RWPE2 (cell line): ENCODE data around the gene ARHGEF5.

Experiments
- ATAC-seq: fragments of 200-7000 bp; cut with Tn5 transposase; 3 replicates; pipeline ENCODE4 v1.9.1; 2021; ENCODE audit warnings: low read depth
- DNase-seq: peaks from one replicate; pipeline ENCODE4 v3.0.0-alpha.2; 2020; ENCODE audit warnings: low spot score
- H3K27ac ChIP-seq: fragments of 450-650 bp; 2 replicates; pipeline ENCODE4 v1.5.1; 2017; ENCODE audit warnings: mild to moderate bottlenecking; ENCODE audit not compliant: poor library complexity, severe bottlenecking
- H3K27me3 ChIP-seq: fragments of 250-450 bp; sonication (Bioruptor Pico); 2 replicates; pipeline ENCODE4 v1.5.1; 2021; ENCODE audit warnings: mild to moderate bottlenecking, moderate library complexity; ENCODE audit not compliant: insufficient read depth, poor library complexity, severe bottlenecking
- H3K36me3 ChIP-seq: fragments of 250-450 bp; sonication (Bioruptor Pico); 2 replicates; pipeline ENCODE4 v1.5.1; 2020; ENCODE audit warnings: low read depth, mild to moderate bottlenecking, moderate library complexity
- H3K4me1 ChIP-seq: fragments of 250-450 bp; sonication (Bioruptor Pico); 2 replicates; pipeline ENCODE4 v1.5.1; 2021; ENCODE audit warnings: mild to moderate bottlenecking, moderate library complexity; ENCODE audit not compliant: insufficient read depth, poor library complexity, severe bottlenecking
- H3K4me3 ChIP-seq: fragments of 250-450 bp; sonication (Bioruptor Pico); 2 replicates; pipeline ENCODE4 v1.5.1; 2021; ENCODE audit warnings: mild to moderate bottlenecking, moderate library complexity; ENCODE audit not compliant: severe bottlenecking
- H3K9me3 ChIP-seq: fragments of 250-450 bp; sonication (Bioruptor Pico); 2 replicates; pipeline ENCODE4 v1.5.1; 2021; ENCODE audit warnings: mild to moderate bottlenecking, moderate library complexity; ENCODE audit not compliant: severe bottlenecking
- TF ChIP-seq, protein P1 (sequence below): fragments of 450-650 bp; IDR thresholded peaks from one replicate; pipeline ENCODE4 v1.5.1; 2017; ENCODE audit warnings: mild to moderate bottlenecking, moderate library complexity; ENCODE audit not compliant: poor library complexity, severe bottlenecking

Gene ARHGEF5

DNA sequence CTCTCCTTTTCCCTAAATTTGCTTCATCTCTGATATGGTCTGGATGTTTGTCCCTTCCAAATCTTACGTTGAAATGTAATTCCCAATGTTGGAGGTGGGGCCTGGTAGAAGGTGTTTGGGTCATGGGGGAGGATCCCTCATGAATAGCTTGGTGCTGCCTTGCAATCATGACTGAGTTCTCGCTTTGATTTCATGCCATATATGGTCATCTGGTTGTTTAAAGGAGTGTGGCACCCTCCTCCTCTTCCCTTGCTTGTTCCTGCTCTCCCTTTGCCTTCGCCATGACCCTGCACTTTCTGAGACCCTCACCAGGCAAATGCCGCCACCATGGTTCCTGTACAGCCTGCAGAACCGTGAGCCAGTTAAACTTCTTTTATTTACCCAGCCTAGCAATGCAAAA, 33.7 kb downstream of the ARHGEF5 start:
- H3K9me3 ChIP-seq: no peaks in the 10 kb centered on the region
- TF ChIP-seq, protein P1, sequence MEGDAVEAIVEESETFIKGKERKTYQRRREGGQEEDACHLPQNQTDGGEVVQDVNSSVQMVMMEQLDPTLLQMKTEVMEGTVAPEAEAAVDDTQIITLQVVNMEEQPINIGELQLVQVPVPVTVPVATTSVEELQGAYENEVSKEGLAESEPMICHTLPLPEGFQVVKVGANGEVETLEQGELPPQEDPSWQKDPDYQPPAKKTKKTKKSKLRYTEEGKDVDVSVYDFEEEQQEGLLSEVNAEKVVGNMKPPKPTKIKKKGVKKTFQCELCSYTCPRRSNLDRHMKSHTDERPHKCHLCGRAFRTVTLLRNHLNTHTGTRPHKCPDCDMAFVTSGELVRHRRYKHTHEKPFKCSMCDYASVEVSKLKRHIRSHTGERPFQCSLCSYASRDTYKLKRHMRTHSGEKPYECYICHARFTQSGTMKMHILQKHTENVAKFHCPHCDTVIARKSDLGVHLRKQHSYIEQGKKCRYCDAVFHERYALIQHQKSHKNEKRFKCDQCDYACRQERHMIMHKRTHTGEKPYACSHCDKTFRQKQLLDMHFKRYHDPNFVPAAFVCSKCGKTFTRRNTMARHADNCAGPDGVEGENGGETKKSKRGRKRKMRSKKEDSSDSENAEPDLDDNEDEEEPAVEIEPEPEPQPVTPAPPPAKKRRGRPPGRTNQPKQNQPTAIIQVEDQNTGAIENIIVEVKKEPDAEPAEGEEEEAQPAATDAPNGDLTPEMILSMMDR: no peak
- no peaks in the 10 kb centered on the region for H3K27me3 ChIP-seq
- ATAC-seq: no peak
- no peak overlapping the region for H3K27ac ChIP-seq
- H3K36me3 ChIP-seq: no peaks in the 10 kb centered on the region
- no peak overlapping the region for H3K4me3 ChIP-seq
- no peak for DNase-seq
- peaks cover 13% of the 10 kb centered on the region for H3K4me1 ChIP-seq

DNA sequence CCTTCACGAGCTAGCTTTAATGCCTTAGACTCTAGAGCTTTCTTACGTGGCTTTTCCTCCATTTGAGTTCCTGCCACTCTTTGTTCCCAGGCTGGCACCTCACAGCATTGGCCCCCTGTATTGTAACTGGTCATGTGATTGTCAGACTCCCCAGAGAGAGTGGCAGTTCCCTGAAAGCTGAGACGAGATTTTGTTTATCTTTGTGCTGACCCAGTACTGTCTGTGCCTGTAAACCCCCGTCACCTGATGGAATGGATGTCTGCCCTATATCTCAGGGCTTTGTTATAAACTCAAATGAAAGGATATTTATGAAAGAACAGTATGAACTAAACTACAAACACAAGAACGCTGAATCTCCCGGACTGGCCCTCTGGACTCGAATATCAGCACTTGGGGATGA, 35.3 kb downstream of the ARHGEF5 start:
- Histone ChIP-seq H3K36me3 (no peaks in the 10 kb centered on the region), H3K27ac (no peak overlapping the region), H3K9me3 (no peaks in the 10 kb centered on the region), H3K27me3 (no peaks in the 10 kb centered on the region), H3K4me1 (no peaks in the 10 kb centered on the region), H3K4me3 (no peak overlapping the region)
- ATAC-seq (no peak), DNase-seq (no peak)
- TF ChIP-seq, protein P1: no peak

- DNase-seq (no peak), ATAC-seq (no peak)
- TF ChIP-seq, protein P1: no peak
- Histone ChIP-seq H3K9me3 (no peaks in the 10 kb centered on the region), H3K4me1 (no peaks in the 10 kb centered on the region), H3K4me3 (no peak overlapping the region), H3K27me3 (no peaks in the 10 kb centered on the region), H3K27ac (no peak overlapping the region), H3K36me3 (no peaks in the 10 kb centered on the region)
Measured at GRCh38 chr7:144391014-144391413, 35.8 kb downstream of the ARHGEF5 start.

DNA sequence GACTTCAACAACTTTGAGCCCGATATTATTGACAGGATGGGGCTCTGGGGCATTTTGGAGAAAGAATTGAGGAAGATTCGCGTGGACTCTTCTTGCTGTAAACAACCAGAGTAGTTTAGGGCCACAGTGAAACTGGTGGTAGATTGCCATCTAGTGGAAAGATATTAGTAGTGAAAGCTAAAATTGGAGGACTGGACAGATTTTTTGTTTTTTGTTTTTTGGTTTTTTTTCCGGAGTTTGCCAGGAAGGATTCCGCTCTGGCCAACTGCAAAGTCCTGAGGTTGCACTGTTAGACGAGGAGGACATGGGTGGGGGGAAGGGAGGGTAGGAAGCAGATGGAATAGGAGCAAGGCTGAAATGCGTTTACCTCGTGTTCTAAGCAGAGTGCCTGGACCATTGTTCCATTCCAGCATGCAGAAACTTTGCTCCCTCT, 36.6 kb downstream of the ARHGEF5 start:
- Histone ChIP-seq H3K4me1 (no peaks in the 10 kb centered on the region), H3K9me3 (no peaks in the 10 kb centered on the region), H3K27ac (no peak overlapping the region), H3K27me3 (no peaks in the 10 kb centered on the region), H3K36me3 (no peaks in the 10 kb centered on the region), H3K4me3 (no peak overlapping the region)
- DNase-seq (no peak), ATAC-seq (peak; percentile 74)
- TF ChIP-seq, protein P1: peak; percentile 84

- no peak for DNase-seq
- Histone ChIP-seq H3K4me3 (no peak overlapping the region), H3K9me3 (no peaks in the 10 kb centered on the region), H3K27ac (no peak overlapping the region), H3K36me3 (no peaks in the 10 kb centered on the region), H3K4me1 (no peaks in the 10 kb centered on the region), H3K27me3 (no peaks in the 10 kb centered on the region)
- TF ChIP-seq, protein P1: no peak
- no peak for ATAC-seq
Measured at GRCh38 chr7:144397086-144397485, 41.9 kb downstream of the ARHGEF5 start.
